Measurements from ENCODE around the gene CAPN5. TPM values are rescaled to one million over a fixed set of nuclear protein-coding genes. Genes with fewer than 3 reads are reported as not detected.

The CAPN5 gene
- total RNA-seq, 2 donors from 2014 or later, result 0.19 to 0.93 TPM

DNA sequence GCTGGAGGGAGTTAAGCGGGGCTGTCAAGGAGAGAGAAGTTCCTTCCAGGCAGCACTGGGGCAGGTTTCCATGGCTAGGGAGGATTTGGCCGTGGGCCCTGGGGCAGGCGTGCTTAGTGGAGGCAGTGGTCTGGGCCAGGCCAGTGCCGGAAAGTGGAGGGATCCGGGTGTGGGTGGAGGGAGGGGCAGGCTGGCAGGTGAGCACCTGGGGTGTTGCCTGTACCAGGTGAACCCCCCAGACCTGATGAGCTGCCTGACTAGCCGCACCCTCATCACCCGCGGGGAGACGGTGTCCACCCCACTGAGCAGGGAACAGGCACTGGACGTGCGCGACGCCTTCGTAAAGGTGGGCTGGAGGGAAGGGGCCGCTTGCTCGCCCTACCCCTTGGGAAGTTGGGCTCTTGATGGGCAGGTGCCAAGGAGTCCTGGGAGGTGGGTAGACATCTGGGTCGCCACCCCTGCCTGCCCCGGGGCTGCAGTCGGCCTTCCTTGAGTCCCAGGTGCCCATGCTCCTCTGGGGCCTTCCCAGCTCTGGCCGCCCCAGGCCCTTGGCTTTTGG lies 93.2 kb downstream of the CAPN5 start:
- ATAC-seq (replicated peaks), result no peak
- H3K36me3 Mint-ChIP-seq (ENCODE audit: low read depth), result no peaks in the 10 kb centered on the region

DNA sequence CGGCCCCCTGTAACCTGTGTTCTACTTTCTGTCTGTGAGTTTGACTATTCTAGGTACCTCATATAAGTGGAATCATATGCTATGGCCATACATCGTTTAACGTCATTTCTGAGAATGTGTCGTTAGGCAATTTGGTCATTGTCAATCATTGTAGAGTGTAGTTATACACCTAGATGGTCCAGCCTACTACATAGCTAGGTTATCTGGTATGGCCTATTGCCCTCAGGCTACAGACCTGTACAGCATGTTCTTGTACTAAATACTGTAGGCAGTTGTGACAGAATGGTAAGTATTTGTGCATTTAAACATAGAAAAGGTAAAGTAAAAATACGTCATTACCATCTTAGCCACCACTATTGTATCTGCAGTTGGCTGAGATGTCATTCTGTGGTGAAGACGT lies 96.5 kb downstream of the CAPN5 start:
- Mint-ChIP-seq H3K9me3 (no peaks in the 10 kb centered on the region), H3K36me3 (ENCODE audit: low read depth) (no peaks in the 10 kb centered on the region), H3K4me1 (no peaks in the 10 kb centered on the region), H3K27ac (no peak overlapping the region), H3K27me3 (no peaks in the 10 kb centered on the region), H3K4me3 (no peak overlapping the region)
- no peak for ATAC-seq (replicated peaks)

More for the DNA sequence above, 93.2 kb downstream of the CAPN5 start:
- Mint-ChIP-seq H3K4me1 (no peaks in the 10 kb centered on the region), H3K27ac (no peak overlapping the region), H3K4me3 (no peak overlapping the region), H3K27me3 (no peaks in the 10 kb centered on the region), H3K9me3 (no peaks in the 10 kb centered on the region)

- no peak overlapping the region for H3K4me3 Mint-ChIP-seq
- no peaks in the 10 kb centered on the region for H3K9me3 Mint-ChIP-seq
- no peak for ATAC-seq (replicated peaks)
- no peaks in the 10 kb centered on the region for H3K36me3 Mint-ChIP-seq (ENCODE audit: low read depth)
- no peak overlapping the region for H3K27ac Mint-ChIP-seq
- H3K4me1 Mint-ChIP-seq, result no peaks in the 10 kb centered on the region
- no peaks in the 10 kb centered on the region for H3K27me3 Mint-ChIP-seq
Observed at GRCh38 chr11:77165066-77165465, 98.3 kb downstream of the CAPN5 start.

GRCh38 chr11:77166021-77166420 lies 99.2 kb downstream of the CAPN5 start:
- Mint-ChIP-seq H3K4me1 (no peaks in the 10 kb centered on the region), H3K9me3 (no peaks in the 10 kb centered on the region), H3K36me3 (ENCODE audit: low read depth) (no peaks in the 10 kb centered on the region), H3K27me3 (no peaks in the 10 kb centered on the region), H3K27ac (no peak overlapping the region), H3K4me3 (no peak overlapping the region)
- no peak for ATAC-seq (replicated peaks)

DNA sequence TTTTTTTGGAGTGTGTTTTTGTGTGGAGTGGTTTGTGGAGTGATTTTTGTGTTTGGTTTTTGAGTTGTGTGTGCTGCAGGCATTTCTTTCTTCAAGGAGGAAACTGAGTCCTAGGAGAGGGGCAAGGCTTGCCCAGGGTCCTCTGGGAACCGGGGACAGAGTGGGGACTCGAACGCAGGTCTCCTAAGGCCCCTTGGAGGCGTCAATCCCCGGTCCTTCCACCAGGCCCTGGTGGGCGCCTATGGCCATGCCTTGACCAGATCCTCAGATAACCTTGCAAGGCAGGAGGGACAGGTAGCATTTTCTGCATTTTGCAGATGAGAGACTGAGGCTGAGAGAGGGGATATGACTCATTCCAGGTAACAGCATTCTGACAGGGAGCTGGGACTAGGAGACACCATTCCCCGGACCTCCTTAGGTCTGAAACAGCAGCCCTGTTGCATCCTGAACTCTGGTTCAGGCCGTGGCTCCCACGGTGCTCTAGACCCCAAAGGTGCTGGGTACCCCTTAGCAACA lies 100.4 kb downstream of the CAPN5 start:
- Mint-ChIP-seq H3K4me3 (no peak overlapping the region), H3K27me3 (no peaks in the 10 kb centered on the region), H3K9me3 (no peaks in the 10 kb centered on the region), H3K4me1 (no peaks in the 10 kb centered on the region), H3K36me3 (ENCODE audit: low read depth) (no peaks in the 10 kb centered on the region), H3K27ac (peak overlapping the region; percentile 27)
- ATAC-seq (replicated peaks), result no peak

- peak overlapping the region; percentile 27 for H3K27ac Mint-ChIP-seq
- no peaks in the 10 kb centered on the region for H3K36me3 Mint-ChIP-seq (ENCODE audit: low read depth)
- no peak overlapping the region for H3K4me3 Mint-ChIP-seq
- ATAC-seq (replicated peaks), result no peak
- H3K27me3 Mint-ChIP-seq, result no peaks in the 10 kb centered on the region
- H3K4me1 Mint-ChIP-seq, result no peaks in the 10 kb centered on the region
- no peaks in the 10 kb centered on the region for H3K9me3 Mint-ChIP-seq
Observed at GRCh38 chr11:77167791-77168190, 101.0 kb downstream of the CAPN5 start.

DNA sequence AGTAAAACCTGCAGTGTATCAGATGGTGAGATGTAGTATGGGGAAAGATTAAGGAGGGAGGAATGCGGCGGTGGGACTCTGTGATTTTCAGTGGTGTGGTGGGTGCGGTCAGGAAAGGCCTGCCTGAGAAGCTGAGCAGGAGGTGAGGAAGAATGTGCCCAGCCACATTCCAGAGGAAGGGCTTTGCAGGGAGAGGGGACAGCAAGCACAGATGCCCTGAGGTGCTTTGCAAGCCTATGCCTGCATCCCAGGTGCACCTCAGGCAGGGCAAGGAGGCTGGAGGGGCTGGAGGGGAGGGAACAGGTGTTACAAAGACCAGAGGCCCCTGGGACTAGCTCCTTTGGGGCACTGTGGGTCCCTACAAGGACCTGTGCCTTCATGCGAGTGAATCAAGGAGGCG lies 103.3 kb downstream of the CAPN5 start:
- Mint-ChIP-seq H3K36me3 (ENCODE audit: low read depth) (no peaks in the 10 kb centered on the region), H3K4me1 (no peaks in the 10 kb centered on the region), H3K27ac (no peak overlapping the region), H3K27me3 (no peaks in the 10 kb centered on the region), H3K9me3 (no peaks in the 10 kb centered on the region), H3K4me3 (no peak overlapping the region)
- no peak for ATAC-seq (replicated peaks)

GRCh38 chr11:77171254-77171653 lies 104.5 kb downstream of the CAPN5 start:
- H3K27ac Mint-ChIP-seq, result no peak overlapping the region
- ATAC-seq (replicated peaks), result no peak
- no peaks in the 10 kb centered on the region for H3K9me3 Mint-ChIP-seq
- no peak overlapping the region for H3K4me3 Mint-ChIP-seq
- H3K27me3 Mint-ChIP-seq, result no peaks in the 10 kb centered on the region
- H3K36me3 Mint-ChIP-seq (ENCODE audit: low read depth), result no peaks in the 10 kb centered on the region
- H3K4me1 Mint-ChIP-seq, result no peaks in the 10 kb centered on the region

GRCh38 chr11:77171885-77172665 lies 105.3 kb downstream of the CAPN5 start:
- Mint-ChIP-seq H3K4me3 (no peak overlapping the region), H3K27me3 (no peaks in the 10 kb centered on the region), H3K27ac (no peak overlapping the region), H3K4me1 (no peaks in the 10 kb centered on the region), H3K36me3 (ENCODE audit: low read depth) (no peaks in the 10 kb centered on the region), H3K9me3 (no peaks in the 10 kb centered on the region)
- no peak for ATAC-seq (replicated peaks)

GRCh38 chr11:77172666-77172982 lies 105.9 kb downstream of the CAPN5 start:
- ATAC-seq (replicated peaks), result no peak
- H3K27me3 Mint-ChIP-seq, result no peaks in the 10 kb centered on the region
- H3K9me3 Mint-ChIP-seq, result no peaks in the 10 kb centered on the region
- no peaks in the 10 kb centered on the region for H3K36me3 Mint-ChIP-seq (ENCODE audit: low read depth)
- no peak overlapping the region for H3K4me3 Mint-ChIP-seq
- no peak overlapping the region for H3K27ac Mint-ChIP-seq
- H3K4me1 Mint-ChIP-seq, result no peaks in the 10 kb centered on the region

DNA sequence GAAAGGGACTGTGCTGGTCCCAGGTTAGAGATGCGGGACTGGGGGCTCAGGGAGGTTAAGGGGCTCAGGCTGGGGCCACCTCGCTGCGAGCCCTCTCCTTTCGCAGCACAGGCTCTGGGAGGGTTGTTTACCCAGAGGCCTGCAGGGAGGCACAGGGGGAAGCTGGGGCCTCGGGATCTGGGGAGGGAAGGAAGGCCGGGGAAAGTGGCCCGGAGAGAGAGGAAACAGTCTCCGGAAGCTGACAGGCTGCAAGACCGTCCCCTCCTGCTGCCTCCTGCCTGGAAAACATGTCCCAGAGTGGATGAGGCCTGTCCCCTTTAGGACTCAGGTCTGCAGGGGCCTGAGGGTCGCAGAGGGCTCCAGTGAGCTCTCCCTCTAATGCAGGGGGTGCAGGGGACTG lies 106.7 kb downstream of the CAPN5 start:
- Mint-ChIP-seq H3K9me3 (peaks cover 3% of the 10 kb centered on the region), H3K27ac (no peak overlapping the region)

GRCh38 chr11:77174559-77174958 lies 107.8 kb downstream of the CAPN5 start:
- Mint-ChIP-seq H3K4me1 (no peaks in the 10 kb centered on the region), H3K4me3 (no peak overlapping the region), H3K36me3 (ENCODE audit: low read depth) (no peaks in the 10 kb centered on the region), H3K27ac (no peak overlapping the region), H3K9me3 (peaks cover 4% of the 10 kb centered on the region), H3K27me3 (no peaks in the 10 kb centered on the region)
- no peak for ATAC-seq (replicated peaks)

More for the DNA sequence above, 106.7 kb downstream of the CAPN5 start:
- H3K36me3 Mint-ChIP-seq (ENCODE audit: low read depth), result no peaks in the 10 kb centered on the region
- no peak overlapping the region for H3K4me3 Mint-ChIP-seq
- ATAC-seq (replicated peaks), result no peak
- H3K4me1 Mint-ChIP-seq, result no peaks in the 10 kb centered on the region
- no peaks in the 10 kb centered on the region for H3K27me3 Mint-ChIP-seq

- no peak overlapping the region for H3K4me3 Mint-ChIP-seq
- H3K9me3 Mint-ChIP-seq, result peaks cover 4% of the 10 kb centered on the region
- H3K36me3 Mint-ChIP-seq (ENCODE audit: low read depth), result no peaks in the 10 kb centered on the region
- H3K4me1 Mint-ChIP-seq, result no peaks in the 10 kb centered on the region
- ATAC-seq (replicated peaks), result no peak
- H3K27ac Mint-ChIP-seq, result no peak overlapping the region
- no peaks in the 10 kb centered on the region for H3K27me3 Mint-ChIP-seq
Observed at GRCh38 chr11:77175021-77175842, 108.5 kb downstream of the CAPN5 start.
